T-helper 2 cell (primary cell): Measurements from ENCODE around the gene ANKS1B.

ENCODE experiments used
- DNase-seq, 5 experiments: peaks; one replicate each; pipeline versions ENCODE4 v3.0.0 to v3.0.0-alpha.2; 2012 to 2022

The ANKS1B gene

GRCh38 chr12:99558109-99558508 is 426.6 kb downstream of the ANKS1B start:
- DNase-seq, result no peak

GRCh38 chr12:99553461-99553860 is 431.3 kb downstream of the ANKS1B start:
- DNase-seq, result no peak

- no peak for DNase-seq
Measured at GRCh38 chr12:99552022-99552421, 432.7 kb downstream of the ANKS1B start.

- DNase-seq, result no peak
Measured at GRCh38 chr12:99549651-99550050, 435.1 kb downstream of the ANKS1B start.

GRCh38 chr12:99549196-99549595 is 435.5 kb downstream of the ANKS1B start:
- DNase-seq, result no peak

- no peak for DNase-seq
Measured at GRCh38 chr12:99544457-99544856, 440.3 kb downstream of the ANKS1B start.

GRCh38 chr12:99529966-99530365 is 454.8 kb downstream of the ANKS1B start:
- DNase-seq, result no peak

GRCh38 chr12:99528478-99528877 is 456.3 kb downstream of the ANKS1B start:
- DNase-seq, result no peak

GRCh38 chr12:99523853-99524252 is 460.9 kb downstream of the ANKS1B start:
- DNase-seq, result no peak

GRCh38 chr12:99522456-99522855 is 462.3 kb downstream of the ANKS1B start:
- no peak for DNase-seq

- DNase-seq, result no peak
Measured at GRCh38 chr12:99521664-99522063, 463.1 kb downstream of the ANKS1B start.

- no peak for DNase-seq
Measured at GRCh38 chr12:99513066-99513465, 471.7 kb downstream of the ANKS1B start.

GRCh38 chr12:99505805-99506204 is 478.9 kb downstream of the ANKS1B start:
- DNase-seq, result no peak

- DNase-seq, result no peak
Measured at GRCh38 chr12:99498756-99499155, 486.0 kb downstream of the ANKS1B start.

GRCh38 chr12:99495799-99496198 is 488.9 kb downstream of the ANKS1B start:
- no peak for DNase-seq

GRCh38 chr12:99493197-99493596 is 491.5 kb downstream of the ANKS1B start:
- DNase-seq, result no peak

- DNase-seq, result no peak
Measured at GRCh38 chr12:99486277-99486676, 498.5 kb downstream of the ANKS1B start.

GRCh38 chr12:99479149-99479548 is 505.6 kb downstream of the ANKS1B start:
- DNase-seq, result no peak

GRCh38 chr12:99476956-99477355 is 507.8 kb downstream of the ANKS1B start:
- DNase-seq, result no peak

GRCh38 chr12:99455350-99456035 is 529.2 kb downstream of the ANKS1B start:
- no peak for DNase-seq

- DNase-seq, result no peak
Measured at GRCh38 chr12:99454539-99455172, 530.1 kb downstream of the ANKS1B start.

GRCh38 chr12:99453836-99454538 is 530.7 kb downstream of the ANKS1B start:
- no peak for DNase-seq

- DNase-seq, result no peak
Measured at GRCh38 chr12:99450036-99450630, 534.6 kb downstream of the ANKS1B start.
